GM19467 (cell line): Measurements from ENCODE around the gene PLAAT4.
"Not testable (repeated sequence)": the region's sequence is repeated elsewhere in the genome, so short reads cannot be mapped to it uniquely, and the experiment has no call there.

ENCODE experiments used
- ATAC-seq: cut with Tn5 transposase; IDR thresholded peaks from one replicate; pipeline ENCODE4 v1.9.1; 2021; ENCODE audit warnings: mild to moderate bottlenecking, moderate library complexity; ENCODE audit not compliant: unreplicated experiment

Gene PLAAT4

DNA sequence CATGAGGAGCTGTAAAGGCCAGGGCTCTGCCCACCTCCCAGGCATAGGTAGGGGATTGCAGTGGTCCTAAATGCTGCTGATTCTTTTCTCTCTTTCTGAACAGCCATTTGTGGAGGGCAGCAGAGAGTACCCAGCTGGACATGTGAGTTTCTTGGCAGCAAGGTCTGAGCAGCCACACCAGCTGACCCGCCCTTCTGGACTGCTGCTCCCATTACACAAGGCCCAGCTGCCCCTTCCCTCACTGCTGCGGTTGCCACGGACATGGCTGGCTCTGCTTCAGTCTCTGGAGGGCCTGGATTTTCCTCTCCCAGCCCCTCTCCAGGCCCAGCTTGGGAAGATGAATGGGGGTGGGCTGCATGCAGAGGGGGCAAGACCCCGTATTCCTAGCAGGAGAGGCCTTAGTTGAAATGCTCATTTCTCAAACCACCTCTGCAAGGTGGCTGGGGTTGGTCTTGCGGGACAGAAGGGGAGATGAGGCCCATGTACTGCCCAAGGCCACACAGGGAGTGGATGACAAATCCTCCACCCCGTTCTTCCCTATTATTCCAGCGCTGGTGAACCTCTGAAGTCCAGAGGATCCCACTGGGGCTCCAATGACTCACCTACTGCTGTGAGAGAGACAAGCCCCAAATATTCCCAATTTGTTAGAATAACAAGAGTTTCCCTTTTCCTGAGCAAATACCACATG lies 26.1 kb upstream of the PLAAT4 start:
- no peak for ATAC-seq

- ATAC-seq, result no peak
Observed at GRCh38 chr11:63511048-63511748, 25.4 kb upstream of the PLAAT4 start.

GRCh38 chr11:63512816-63513215 lies 23.8 kb upstream of the PLAAT4 start:
- no peak for ATAC-seq

GRCh38 chr11:63516109-63516508 lies 20.5 kb upstream of the PLAAT4 start:
- ATAC-seq, result no peak

GRCh38 chr11:63517156-63517555 lies 19.5 kb upstream of the PLAAT4 start:
- no peak for ATAC-seq

GRCh38 chr11:63518548-63518947 lies 18.1 kb upstream of the PLAAT4 start:
- ATAC-seq, result no peak

DNA sequence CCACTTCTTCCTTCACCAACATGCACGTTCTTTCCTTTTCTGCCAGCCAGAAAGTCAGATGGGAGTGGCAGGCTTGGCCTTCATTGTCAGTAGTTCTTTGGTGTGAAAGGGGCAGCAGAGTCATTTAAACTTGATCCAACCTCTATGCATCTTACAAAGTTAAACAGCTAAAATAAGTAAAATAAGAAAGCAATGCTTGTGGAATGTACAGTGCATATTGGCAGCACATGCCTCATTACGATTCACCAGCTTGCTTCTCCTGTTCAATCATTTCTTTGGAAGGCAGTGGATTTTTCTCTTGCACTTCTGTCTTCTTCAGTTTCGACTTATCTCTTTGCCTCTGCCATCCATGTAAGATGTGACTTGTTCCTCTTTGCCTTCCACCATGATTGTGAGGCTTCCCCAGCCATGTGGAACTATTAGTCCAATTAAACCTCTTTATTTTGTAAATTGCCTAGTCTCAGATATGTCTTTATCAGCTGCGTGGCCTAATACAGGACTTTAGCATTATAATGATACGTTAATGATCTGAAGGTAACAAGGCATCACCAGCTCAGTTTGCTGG lies 15.9 kb upstream of the PLAAT4 start:
- ATAC-seq, result no peak

DNA sequence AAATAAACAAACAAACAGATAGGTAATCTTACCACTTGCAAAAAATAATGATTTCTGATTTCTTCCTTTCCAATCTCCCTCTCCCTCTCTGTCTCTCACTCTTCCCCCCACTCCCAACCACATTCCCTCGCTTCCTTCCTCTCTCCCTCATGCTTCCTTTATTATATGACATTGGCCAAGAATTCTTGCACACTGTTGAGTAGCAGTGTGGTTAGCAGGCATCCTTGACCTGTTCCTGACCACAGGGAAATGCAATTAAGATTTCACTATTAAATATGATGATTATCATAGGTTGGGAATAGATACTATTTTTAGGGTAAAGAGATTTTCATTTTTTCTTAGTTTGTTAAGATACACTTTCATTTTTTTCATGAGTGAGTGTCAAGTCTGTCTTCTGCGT lies 14.7 kb upstream of the PLAAT4 start:
- ATAC-seq, result no peak

- ATAC-seq, result no peak
Observed at GRCh38 chr11:63523151-63523550, 13.5 kb upstream of the PLAAT4 start.

DNA sequence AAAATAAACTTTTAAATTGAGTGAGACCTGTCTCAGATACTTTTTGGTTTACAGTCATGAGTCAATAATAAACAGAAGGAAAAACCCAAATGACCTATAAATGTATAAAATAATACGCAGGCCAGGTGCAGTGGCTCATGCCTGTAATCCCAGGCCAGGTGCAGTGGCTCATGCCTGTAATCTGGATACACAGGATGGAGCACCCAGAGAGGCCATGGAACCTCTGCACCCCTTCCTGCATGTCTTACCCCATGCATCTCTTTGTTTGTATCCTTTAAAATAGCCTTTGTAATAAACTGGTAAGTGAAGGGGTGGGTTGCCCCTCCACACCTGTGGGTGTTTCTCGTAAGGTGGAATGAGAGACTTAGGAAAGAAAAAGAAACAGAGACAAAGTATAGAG lies 8.9 kb upstream of the PLAAT4 start:
- ATAC-seq, result no peak

- ATAC-seq, result not testable (repeated sequence)
Observed at GRCh38 chr11:63528156-63528555, 8.5 kb upstream of the PLAAT4 start.

DNA sequence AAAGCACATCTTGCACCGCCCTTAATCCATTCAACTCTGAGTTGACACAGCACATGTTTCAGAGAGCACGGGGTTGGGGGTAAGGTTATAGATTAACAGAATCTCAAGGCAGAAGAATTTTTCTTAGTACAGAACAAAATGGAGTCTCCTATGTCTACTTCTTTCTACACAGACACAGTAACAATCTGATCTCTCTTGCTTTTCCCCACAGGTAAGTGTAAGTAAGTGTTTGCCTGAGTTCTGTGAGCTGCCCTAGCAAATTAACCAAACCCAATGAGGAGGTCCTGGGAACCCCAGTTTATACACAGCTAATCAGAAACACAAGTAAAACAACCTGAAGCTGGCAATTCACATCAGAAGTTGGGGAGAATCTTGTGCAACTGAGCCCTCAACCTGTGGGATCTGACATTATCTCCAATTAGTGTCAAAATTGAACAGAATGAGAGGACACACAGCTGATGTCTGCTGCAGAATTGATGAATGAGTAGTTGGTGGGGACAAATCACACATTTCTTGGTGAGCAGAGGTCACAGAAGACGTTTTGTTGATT lies 7.8 kb upstream of the PLAAT4 start:
- ATAC-seq, result not testable (repeated sequence)

GRCh38 chr11:63529373-63529772 lies 7.2 kb upstream of the PLAAT4 start:
- not testable (repeated sequence) for ATAC-seq

DNA sequence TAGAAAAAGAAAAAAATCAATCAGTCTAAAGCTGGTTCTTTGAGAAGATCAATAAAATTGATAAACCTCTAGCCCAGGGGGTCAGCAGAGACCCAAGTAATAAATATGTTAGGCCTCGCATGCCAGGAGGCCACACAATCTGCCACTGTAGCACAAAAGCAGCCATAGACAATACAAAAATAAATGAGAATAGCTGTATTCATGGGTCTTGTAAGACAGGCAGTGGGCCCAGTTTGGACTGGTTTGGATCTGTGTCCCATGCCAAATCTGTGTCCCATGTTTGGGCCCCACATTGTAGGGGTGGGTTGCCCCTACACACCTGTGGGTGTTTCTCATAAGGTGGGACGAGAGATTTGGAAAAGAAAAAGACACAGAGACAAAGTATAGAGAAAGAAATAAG lies 6.6 kb upstream of the PLAAT4 start:
- no peak for ATAC-seq

DNA sequence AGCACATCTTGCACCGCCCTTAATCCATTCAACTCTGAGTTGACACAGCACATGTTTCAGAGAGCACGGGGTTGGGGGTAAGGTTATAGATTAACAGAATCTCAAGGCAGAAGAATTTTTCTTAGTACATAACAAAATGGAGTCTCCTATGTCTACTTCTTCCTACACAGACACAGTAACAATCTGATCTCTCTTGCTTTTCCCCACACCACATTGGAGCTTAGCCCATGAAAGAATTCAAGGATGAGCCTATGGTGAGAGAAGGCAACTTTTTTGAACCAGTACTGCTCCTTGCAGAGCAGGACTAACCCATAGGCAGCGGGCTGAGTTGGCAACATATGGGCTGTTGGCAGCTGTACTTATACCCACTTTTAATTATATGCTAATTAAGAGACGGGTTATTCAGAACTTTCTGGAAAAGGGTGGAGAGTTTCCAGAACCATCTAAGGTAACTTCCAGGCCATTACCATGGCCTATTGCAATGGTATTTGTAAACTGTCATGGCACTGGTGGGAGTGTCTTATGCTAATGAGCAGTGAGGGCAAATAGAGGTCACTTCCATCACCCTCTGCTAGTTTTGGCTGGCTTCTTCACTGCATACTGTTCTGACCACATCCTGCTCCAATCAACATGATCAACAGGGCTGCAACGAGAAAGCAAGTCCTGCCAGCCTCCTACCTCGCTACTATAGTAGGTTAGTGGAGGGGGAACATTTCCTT lies 5.4 kb upstream of the PLAAT4 start:
- ATAC-seq, result peak; percentile 75

DNA sequence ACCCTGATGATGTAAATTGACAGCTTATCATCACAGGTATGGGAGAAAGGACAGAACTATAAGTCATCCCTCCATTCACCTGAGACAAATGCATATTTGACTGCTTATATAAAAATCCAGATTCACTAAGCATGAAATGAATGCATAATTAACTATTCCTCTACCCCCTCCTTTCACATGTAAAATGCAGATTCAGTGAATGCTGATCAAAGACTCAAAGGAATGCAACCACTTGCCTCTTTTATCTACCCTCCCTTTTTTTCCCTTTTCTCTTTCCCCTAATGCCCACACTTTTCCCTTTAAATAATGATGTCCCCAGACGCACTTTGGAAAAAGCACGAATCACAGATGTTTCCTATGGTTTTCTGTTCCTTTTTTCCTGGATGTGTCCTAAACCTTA lies 4.5 kb upstream of the PLAAT4 start:
- no peak for ATAC-seq

- ATAC-seq, result no peak
Observed at GRCh38 chr11:63532799-63533475, 3.7 kb upstream of the PLAAT4 start.

DNA sequence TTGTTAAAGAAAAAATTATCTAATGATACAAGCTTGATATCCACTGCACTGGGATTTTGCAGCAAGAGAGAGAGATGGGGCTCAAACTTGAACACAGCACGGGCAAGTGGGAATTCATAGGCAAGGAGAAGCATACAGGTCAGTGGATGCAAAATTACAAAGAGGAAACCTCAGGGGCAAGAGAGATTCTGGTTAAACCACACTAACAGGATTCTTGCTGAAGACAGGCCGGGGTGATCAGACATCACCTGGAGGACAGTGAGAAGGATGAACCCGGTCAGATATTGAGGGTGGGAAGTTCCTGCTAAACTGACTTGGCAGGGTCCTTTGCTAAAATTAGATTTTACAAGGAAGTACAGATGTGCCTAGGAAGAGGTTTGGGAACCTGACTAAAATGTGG lies 2.5 kb upstream of the PLAAT4 start:
- ATAC-seq, result no peak

- no peak for ATAC-seq
Observed at GRCh38 chr11:63534895-63535461, 1.6 kb upstream of the PLAAT4 start.

- ATAC-seq, result no peak
Observed at GRCh38 chr11:63535734-63536133, 874 bp upstream of the PLAAT4 start.
